WTC11 (cell line): ENCODE data around the gene TPX2. TPM values are rescaled to one million over a fixed set of nuclear protein-coding genes. Genes with fewer than 3 reads are reported as not detected.

Experiments used
- ATAC-seq: fragments of 200-7000 bp; cut with Tn5 transposase; 2 replicates; pipeline ENCODE4 v1.10.0; 2021; ENCODE audit warnings: mild to moderate bottlenecking, moderate library complexity
- CTCF ChIA-PET: fragments of 300-600 bp; sonication (Branson Sonifier 250); formaldehyde crosslinking; loops from one replicate; lab custom pipeline; 2021; ENCODE audit warnings: antibody characterized with exemption; lab: Charles Lee
- POLR2A ChIA-PET: fragments of 350-600 bp; sonication (Branson Sonifier 250); formaldehyde crosslinking; loops from one replicate; lab custom pipeline; 2021; ENCODE audit warnings: antibody characterized with exemption; lab: Charles Lee
- DNase-seq: peaks from one replicate; pipeline ENCODE4 v3.0.0; 2021; ENCODE audit warnings: low spot score
- H3K27ac Mint-ChIP-seq: 2 replicates; pipeline ENCODE4 v1.8.0; 2021; ENCODE audit warnings: mixed read lengths
- H3K27me3 Mint-ChIP-seq: 2 replicates; pipeline ENCODE4 v1.8.0; 2021; ENCODE audit warnings: low read depth, mild to moderate bottlenecking, moderate library complexity, mixed read lengths
- H3K36me3 Mint-ChIP-seq: 2 replicates; pipeline ENCODE4 v1.8.0; 2021; ENCODE audit warnings: mixed read lengths
- H3K4me1 Mint-ChIP-seq: 2 replicates; pipeline ENCODE4 v1.8.0; 2022; ENCODE audit warnings: mixed read lengths
- H3K4me3 Mint-ChIP-seq: 2 replicates; pipeline ENCODE4 v1.8.0; 2021; ENCODE audit warnings: mild to moderate bottlenecking, moderate library complexity, mixed read lengths
- H3K9me3 Mint-ChIP-seq: 2 replicates; pipeline ENCODE4 v1.8.0; 2021; ENCODE audit warnings: mixed read lengths
- CBFB ChIP-seq: sonication (generic); formaldehyde crosslinking; IDR thresholded peaks from 2 replicates; pipeline ENCODE4 v1.8.1; 2022; ENCODE audit warnings: mild to moderate bottlenecking, low read depth, missing genetic modification reagents
- ELF4 ChIP-seq: sonication (generic); formaldehyde crosslinking; IDR thresholded peaks from 2 replicates; pipeline ENCODE4 v1.8.1; 2022; ENCODE audit warnings: low read depth, mild to moderate bottlenecking, moderate library complexity, missing genetic modification reagents
- ESRRA ChIP-seq: sonication (generic); formaldehyde crosslinking; IDR thresholded peaks from 2 replicates; pipeline ENCODE4 v1.8.1; 2022; ENCODE audit warnings: mild to moderate bottlenecking, missing genetic modification reagents, borderline replicate concordance
- FOXK1 ChIP-seq: sonication (generic); formaldehyde crosslinking; IDR thresholded peaks from 2 replicates; pipeline ENCODE4 v1.8.0; 2022; ENCODE audit warnings: mild to moderate bottlenecking, moderate library complexity, missing genetic modification reagents
- GTF2I ChIP-seq: fragments of 250-450 bp; sonication (Bioruptor Pico); conservative IDR thresholded peaks from 2 replicates; pipeline ENCODE4 v1.4.0; 2021; ENCODE audit warnings: mild to moderate bottlenecking
- IRF2 ChIP-seq: sonication (generic); formaldehyde crosslinking; IDR thresholded peaks from 2 replicates; pipeline ENCODE4 v1.8.0; 2022; ENCODE audit warnings: low read depth, missing genetic modification reagents, borderline replicate concordance
- MYBL2 ChIP-seq: sonication (generic); formaldehyde crosslinking; IDR thresholded peaks from 2 replicates; pipeline ENCODE4 v1.8.1; 2023; ENCODE audit warnings: mild to moderate bottlenecking, moderate library complexity, missing genetic modification reagents
- NFE2L1 ChIP-seq: sonication (generic); formaldehyde crosslinking; IDR thresholded peaks from 2 replicates; pipeline ENCODE4 v1.8.1; 2023; ENCODE audit warnings: missing genetic modification reagents
- NFYB ChIP-seq: sonication (generic); formaldehyde crosslinking; conservative IDR thresholded peaks from 2 replicates; pipeline ENCODE4 v1.8.0; 2022; ENCODE audit warnings: low read depth, missing genetic modification reagents
- NR1H2 ChIP-seq: sonication (generic); formaldehyde crosslinking; IDR thresholded peaks from 2 replicates; pipeline ENCODE4 v1.9.0; 2021; ENCODE audit warnings: mild to moderate bottlenecking, moderate library complexity, missing genetic modification reagents
- RORB ChIP-seq: fragments of 250-450 bp; sonication (Bioruptor Pico); IDR thresholded peaks from 2 replicates; pipeline ENCODE4 v1.9.0; 2021; ENCODE audit warnings: mild to moderate bottlenecking
- ZNF121 ChIP-seq: sonication (generic); formaldehyde crosslinking; IDR thresholded peaks from 2 replicates; pipeline ENCODE4 v1.8.0; 2023; ENCODE audit warnings: missing genetic modification reagents
- ZNF138 ChIP-seq: sonication (generic); formaldehyde crosslinking; conservative IDR thresholded peaks from 2 replicates; pipeline ENCODE4 v1.8.1; 2022; ENCODE audit warnings: mild to moderate bottlenecking, moderate library complexity, missing genetic modification reagents
- ZNF219 ChIP-seq: sonication (generic); formaldehyde crosslinking; IDR thresholded peaks from 2 replicates; pipeline ENCODE4 v1.8.0; 2023; ENCODE audit warnings: missing genetic modification reagents, mild to moderate bottlenecking, borderline replicate concordance
- ZNF416 ChIP-seq: fragments of 250-450 bp; sonication (Bioruptor Pico); IDR thresholded peaks from 2 replicates; pipeline ENCODE4 v1.9.0; 2021; ENCODE audit warnings: mild to moderate bottlenecking, inconsistent platforms
- ZNF423 ChIP-seq: fragments of 250-450 bp; sonication (Bioruptor Pico); IDR thresholded peaks from 2 replicates; pipeline ENCODE4 v2.1.2; 2022; ENCODE audit warnings: mild to moderate bottlenecking, moderate library complexity
- total RNA-seq: library from RNA; stranded (reverse); gene quantifications from 3 replicates; pipeline ENCODE4 v1.2.3, GENCODE V29; 2021
- TF ChIP-seq, protein P1 (sequence below): sonication (generic); formaldehyde crosslinking; IDR thresholded peaks from 2 replicates; pipeline ENCODE4 v1.8.1; 2022; ENCODE audit warnings: missing genetic modification reagents, borderline replicate concordance
- TF ChIP-seq, protein P2 (sequence below): sonication (generic); formaldehyde crosslinking; IDR thresholded peaks from 2 replicates; pipeline ENCODE4 v1.8.0; 2023; ENCODE audit warnings: mild to moderate bottlenecking, missing genetic modification reagents
- TF ChIP-seq, protein P3 (sequence below): fragments of 250-450 bp; sonication (Bioruptor Pico); IDR thresholded peaks from 2 replicates; pipeline ENCODE4 v1.9.0; 2021; ENCODE audit warnings: mild to moderate bottlenecking
- TF ChIP-seq, protein P4 (sequence below): sonication (generic); formaldehyde crosslinking; IDR thresholded peaks from 2 replicates; pipeline ENCODE4 v1.8.0; 2022; ENCODE audit warnings: missing genetic modification reagents
- TF ChIP-seq, protein P5 (sequence below): fragments of 250-450 bp; sonication (Bioruptor Pico); IDR thresholded peaks from 2 replicates; pipeline ENCODE4 v2.1.2; 2022; ENCODE audit warnings: mild to moderate bottlenecking, moderate library complexity
- TF ChIP-seq, protein P6 (sequence below): sonication (generic); formaldehyde crosslinking; IDR thresholded peaks from 2 replicates; pipeline ENCODE4 v1.8.0; 2023; ENCODE audit warnings: missing genetic modification reagents
- TF ChIP-seq, protein P7 (sequence below): sonication (generic); formaldehyde crosslinking; IDR thresholded peaks from 2 replicates; pipeline ENCODE4 v1.8.1; 2022; ENCODE audit warnings: mild to moderate bottlenecking, moderate library complexity, missing genetic modification reagents
- TF ChIP-seq, protein P8 (sequence below): sonication (generic); formaldehyde crosslinking; IDR thresholded peaks from 2 replicates; pipeline ENCODE4 v1.8.1; 2022; ENCODE audit warnings: low read depth, mild to moderate bottlenecking, moderate library complexity, missing genetic modification reagents, borderline replicate concordance

Gene TPX2
- total RNA-seq, 1 experiment from 2014 or later: 123 TPM

DNA sequence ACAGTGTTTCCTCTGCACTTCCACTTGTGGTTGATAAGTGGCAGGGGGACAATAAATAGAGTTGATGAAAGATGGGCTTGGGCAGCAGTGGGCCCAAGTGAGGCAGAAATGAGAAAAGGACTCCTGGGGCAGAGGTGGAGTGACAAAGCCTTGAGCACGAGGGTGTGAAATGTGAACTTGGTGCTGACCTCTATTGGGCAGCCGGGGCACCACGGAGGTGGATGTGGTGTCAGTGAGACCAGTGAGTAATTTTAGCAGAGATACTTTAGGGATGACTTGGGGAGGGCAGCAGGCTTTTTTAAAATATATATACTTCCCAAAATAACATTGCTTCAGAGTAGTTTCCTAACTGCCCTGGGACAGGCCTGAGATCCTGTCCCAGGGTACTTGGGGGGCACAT lies 49.5 kb downstream of the TPX2 start:
- ChIA-PET POLR2A (interaction anchor here (0.7 kb wide), 1 partner anchor 96 kb away, joined by 4 read pairs; no protein-coding TSS in a partner anchor), CTCF (interaction anchor here (1.0 to 1.3 kb wide), 4 partner anchors 65 to 176 kb away, joined by 3 to 6 read pairs (median 5); no protein-coding TSS in a partner anchor)
- no peaks in the 10 kb centered on the region for H3K9me3 Mint-ChIP-seq
- DNase-seq (peak; percentile 25), ATAC-seq (peak; percentile 81)
- H3K4me1 Mint-ChIP-seq: peaks cover 20% of the 10 kb centered on the region
- H3K36me3 Mint-ChIP-seq: peaks cover 67% of the 10 kb centered on the region
- no peaks in the 10 kb centered on the region for H3K27me3 Mint-ChIP-seq
- TF ChIP-seq ZNF416 (CRISPR knock-in tag): no peak
- TF ChIP-seq, protein P1, sequence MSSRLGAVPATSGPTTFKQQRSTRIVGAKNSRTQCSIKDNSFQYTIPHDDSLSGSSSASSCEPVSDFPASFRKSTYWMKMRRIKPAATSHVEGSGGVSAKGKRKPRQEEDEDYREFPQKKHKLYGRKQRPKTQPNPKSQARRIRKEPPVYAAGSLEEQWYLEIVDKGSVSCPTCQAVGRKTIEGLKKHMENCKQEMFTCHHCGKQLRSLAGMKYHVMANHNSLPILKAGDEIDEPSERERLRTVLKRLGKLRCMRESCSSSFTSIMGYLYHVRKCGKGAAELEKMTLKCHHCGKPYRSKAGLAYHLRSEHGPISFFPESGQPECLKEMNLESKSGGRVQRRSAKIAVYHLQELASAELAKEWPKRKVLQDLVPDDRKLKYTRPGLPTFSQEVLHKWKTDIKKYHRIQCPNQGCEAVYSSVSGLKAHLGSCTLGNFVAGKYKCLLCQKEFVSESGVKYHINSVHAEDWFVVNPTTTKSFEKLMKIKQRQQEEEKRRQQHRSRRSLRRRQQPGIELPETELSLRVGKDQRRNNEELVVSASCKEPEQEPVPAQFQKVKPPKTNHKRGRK (CRISPR knock-in tag): no peak
- no peak for TF ChIP-seq NFYB (CRISPR knock-in tag)
- no peak for TF ChIP-seq ESRRA (CRISPR knock-in tag)
- TF ChIP-seq ELF4 (CRISPR knock-in tag): no peak
- TF ChIP-seq, protein P2, sequence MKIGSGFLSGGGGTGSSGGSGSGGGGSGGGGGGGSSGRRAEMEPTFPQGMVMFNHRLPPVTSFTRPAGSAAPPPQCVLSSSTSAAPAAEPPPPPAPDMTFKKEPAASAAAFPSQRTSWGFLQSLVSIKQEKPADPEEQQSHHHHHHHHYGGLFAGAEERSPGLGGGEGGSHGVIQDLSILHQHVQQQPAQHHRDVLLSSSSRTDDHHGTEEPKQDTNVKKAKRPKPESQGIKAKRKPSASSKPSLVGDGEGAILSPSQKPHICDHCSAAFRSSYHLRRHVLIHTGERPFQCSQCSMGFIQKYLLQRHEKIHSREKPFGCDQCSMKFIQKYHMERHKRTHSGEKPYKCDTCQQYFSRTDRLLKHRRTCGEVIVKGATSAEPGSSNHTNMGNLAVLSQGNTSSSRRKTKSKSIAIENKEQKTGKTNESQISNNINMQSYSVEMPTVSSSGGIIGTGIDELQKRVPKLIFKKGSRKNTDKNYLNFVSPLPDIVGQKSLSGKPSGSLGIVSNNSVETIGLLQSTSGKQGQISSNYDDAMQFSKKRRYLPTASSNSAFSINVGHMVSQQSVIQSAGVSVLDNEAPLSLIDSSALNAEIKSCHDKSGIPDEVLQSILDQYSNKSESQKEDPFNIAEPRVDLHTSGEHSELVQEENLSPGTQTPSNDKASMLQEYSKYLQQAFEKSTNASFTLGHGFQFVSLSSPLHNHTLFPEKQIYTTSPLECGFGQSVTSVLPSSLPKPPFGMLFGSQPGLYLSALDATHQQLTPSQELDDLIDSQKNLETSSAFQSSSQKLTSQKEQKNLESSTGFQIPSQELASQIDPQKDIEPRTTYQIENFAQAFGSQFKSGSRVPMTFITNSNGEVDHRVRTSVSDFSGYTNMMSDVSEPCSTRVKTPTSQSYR (CRISPR knock-in tag): no peak
- TF ChIP-seq CBFB (CRISPR knock-in tag): no peak
- no peak for TF ChIP-seq ZNF423 (CRISPR knock-in tag)
- TF ChIP-seq, protein P3, sequence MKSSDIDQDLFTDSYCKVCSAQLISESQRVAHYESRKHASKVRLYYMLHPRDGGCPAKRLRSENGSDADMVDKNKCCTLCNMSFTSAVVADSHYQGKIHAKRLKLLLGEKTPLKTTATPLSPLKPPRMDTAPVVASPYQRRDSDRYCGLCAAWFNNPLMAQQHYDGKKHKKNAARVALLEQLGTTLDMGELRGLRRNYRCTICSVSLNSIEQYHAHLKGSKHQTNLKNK (CRISPR knock-in tag): no peak
- no peak for TF ChIP-seq ZNF219
- TF ChIP-seq RORB: no peak
- TF ChIP-seq ZNF121 (CRISPR knock-in tag): no peak
- TF ChIP-seq, all 79 proteins: peak for 0
- Mint-ChIP-seq H3K4me3 (no peak overlapping the region), H3K27ac (0 out of 2 replicates have a peak overlapping the region, but pooled peaks have one; percentile 3)

DNA sequence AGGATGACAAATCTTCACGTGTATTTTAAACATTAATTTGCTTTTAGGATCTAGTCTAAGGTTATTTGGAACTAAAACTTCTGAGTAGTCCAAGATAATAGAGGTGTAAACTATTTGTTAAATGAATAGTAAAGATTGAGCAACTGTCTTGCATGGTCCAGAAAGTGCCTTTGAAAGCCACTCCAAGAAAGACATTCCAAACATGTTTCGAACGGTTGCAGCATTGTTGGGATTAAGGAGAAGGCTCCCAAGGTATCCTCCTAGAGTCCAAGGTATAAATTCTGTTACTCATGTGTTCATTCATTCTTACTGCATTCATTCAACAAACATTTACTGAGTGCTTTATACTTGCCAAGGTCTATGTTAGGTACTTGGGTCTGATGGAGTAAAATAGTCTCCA lies 51.3 kb downstream of the TPX2 start:
- CTCF ChIA-PET: no interaction called here
- ATAC-seq: no peak

More for the DNA sequence above, 51.3 kb downstream of the TPX2 start:
- Mint-ChIP-seq H3K27ac (no peak overlapping the region), H3K36me3 (peaks cover 65% of the 10 kb centered on the region), H3K9me3 (no peaks in the 10 kb centered on the region), H3K27me3 (no peaks in the 10 kb centered on the region), H3K4me1 (peaks cover 4% of the 10 kb centered on the region; the same call in 1 of the 2 replicates), H3K4me3 (no peak overlapping the region)
- no peak for TF ChIP-seq GTF2I (CRISPR knock-in tag)
- TF ChIP-seq, protein P4, sequence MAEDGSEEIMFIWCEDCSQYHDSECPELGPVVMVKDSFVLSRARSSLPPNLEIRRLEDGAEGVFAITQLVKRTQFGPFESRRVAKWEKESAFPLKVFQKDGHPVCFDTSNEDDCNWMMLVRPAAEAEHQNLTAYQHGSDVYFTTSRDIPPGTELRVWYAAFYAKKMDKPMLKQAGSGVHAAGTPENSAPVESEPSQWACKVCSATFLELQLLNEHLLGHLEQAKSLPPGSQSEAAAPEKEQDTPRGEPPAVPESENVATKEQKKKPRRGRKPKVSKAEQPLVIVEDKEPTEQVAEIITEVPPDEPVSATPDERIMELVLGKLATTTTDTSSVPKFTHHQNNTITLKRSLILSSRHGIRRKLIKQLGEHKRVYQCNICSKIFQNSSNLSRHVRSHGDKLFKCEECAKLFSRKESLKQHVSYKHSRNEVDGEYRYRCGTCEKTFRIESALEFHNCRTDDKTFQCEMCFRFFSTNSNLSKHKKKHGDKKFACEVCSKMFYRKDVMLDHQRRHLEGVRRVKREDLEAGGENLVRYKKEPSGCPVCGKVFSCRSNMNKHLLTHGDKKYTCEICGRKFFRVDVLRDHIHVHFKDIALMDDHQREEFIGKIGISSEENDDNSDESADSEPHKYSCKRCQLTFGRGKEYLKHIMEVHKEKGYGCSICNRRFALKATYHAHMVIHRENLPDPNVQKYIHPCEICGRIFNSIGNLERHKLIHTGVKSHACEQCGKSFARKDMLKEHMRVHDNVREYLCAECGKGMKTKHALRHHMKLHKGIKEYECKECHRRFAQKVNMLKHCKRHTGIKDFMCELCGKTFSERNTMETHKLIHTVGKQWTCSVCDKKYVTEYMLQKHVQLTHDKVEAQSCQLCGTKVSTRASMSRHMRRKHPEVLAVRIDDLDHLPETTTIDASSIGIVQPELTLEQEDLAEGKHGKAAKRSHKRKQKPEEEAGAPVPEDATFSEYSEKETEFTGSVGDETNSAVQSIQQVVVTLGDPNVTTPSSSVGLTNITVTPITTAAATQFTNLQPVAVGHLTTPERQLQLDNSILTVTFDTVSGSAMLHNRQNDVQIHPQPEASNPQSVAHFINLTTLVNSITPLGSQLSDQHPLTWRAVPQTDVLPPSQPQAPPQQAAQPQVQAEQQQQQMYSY: no peak
- no peak for TF ChIP-seq NR1H2 (CRISPR knock-in tag)
- TF ChIP-seq NFE2L1: no peak
- TF ChIP-seq FOXK1 (CRISPR knock-in tag): no peak
- no peak for TF ChIP-seq IRF2 (CRISPR knock-in tag)
- TF ChIP-seq ZNF138: no peak
- no peak for TF ChIP-seq MYBL2 (CRISPR knock-in tag)
- no peak for TF ChIP-seq CBFB (CRISPR knock-in tag)
- TF ChIP-seq, protein P5, sequence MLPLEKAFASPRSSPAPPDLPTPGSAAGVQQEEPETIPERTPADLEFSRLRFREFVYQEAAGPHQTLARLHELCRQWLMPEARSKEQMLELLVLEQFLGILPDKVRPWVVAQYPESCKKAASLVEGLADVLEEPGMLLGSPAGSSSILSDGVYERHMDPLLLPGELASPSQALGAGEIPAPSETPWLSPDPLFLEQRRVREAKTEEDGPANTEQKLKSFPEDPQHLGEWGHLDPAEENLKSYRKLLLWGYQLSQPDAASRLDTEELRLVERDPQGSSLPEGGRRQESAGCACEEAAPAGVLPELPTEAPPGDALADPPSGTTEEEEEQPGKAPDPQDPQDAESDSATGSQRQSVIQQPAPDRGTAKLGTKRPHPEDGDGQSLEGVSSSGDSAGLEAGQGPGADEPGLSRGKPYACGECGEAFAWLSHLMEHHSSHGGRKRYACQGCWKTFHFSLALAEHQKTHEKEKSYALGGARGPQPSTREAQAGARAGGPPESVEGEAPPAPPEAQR (CRISPR knock-in tag): no peak
- TF ChIP-seq, protein P6, sequence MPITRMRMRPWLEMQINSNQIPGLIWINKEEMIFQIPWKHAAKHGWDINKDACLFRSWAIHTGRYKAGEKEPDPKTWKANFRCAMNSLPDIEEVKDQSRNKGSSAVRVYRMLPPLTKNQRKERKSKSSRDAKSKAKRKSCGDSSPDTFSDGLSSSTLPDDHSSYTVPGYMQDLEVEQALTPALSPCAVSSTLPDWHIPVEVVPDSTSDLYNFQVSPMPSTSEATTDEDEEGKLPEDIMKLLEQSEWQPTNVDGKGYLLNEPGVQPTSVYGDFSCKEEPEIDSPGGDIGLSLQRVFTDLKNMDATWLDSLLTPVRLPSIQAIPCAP: no peak
- TF ChIP-seq, protein P7, sequence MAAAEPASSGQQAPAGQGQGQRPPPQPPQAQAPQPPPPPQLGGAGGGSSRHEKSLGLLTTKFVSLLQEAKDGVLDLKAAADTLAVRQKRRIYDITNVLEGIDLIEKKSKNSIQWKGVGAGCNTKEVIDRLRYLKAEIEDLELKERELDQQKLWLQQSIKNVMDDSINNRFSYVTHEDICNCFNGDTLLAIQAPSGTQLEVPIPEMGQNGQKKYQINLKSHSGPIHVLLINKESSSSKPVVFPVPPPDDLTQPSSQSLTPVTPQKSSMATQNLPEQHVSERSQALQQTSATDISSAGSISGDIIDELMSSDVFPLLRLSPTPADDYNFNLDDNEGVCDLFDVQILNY (CRISPR knock-in tag): no peak
- TF ChIP-seq, protein P8, sequence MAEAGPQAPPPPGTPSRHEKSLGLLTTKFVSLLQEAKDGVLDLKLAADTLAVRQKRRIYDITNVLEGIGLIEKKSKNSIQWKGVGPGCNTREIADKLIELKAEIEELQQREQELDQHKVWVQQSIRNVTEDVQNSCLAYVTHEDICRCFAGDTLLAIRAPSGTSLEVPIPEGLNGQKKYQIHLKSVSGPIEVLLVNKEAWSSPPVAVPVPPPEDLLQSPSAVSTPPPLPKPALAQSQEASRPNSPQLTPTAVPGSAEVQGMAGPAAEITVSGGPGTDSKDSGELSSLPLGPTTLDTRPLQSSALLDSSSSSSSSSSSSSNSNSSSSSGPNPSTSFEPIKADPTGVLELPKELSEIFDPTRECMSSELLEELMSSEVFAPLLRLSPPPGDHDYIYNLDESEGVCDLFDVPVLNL: no peak
- no peak for DNase-seq
- POLR2A ChIA-PET: no interaction called here
